Muscle of leg (tissue), 11 donors: ENCODE data around the gene LDLRAD4. TPM values are rescaled to one million over a fixed set of nuclear protein-coding genes. Genes with fewer than 3 reads are reported as not detected.
"Not testable (repeated sequence)": the region's sequence is repeated elsewhere in the genome, so short reads cannot be mapped to it uniquely, and the experiment has no call there.

Source experiments
- DNase-seq: peaks from one replicate; pipeline ENCODE4 v3.0.0; 2013
- H3K27ac ChIP-seq: one replicate; pipeline ENCODE4 v1.5.1; 2013; ENCODE audit warnings: mild to moderate bottlenecking, low read length, control low read depth
- H3K27me3 ChIP-seq: one replicate; pipeline ENCODE4 v1.6.1; 2013; ENCODE audit warnings: low read length; ENCODE audit not compliant: control insufficient read depth, insufficient read depth
- H3K36me3 ChIP-seq: one replicate; pipeline ENCODE4 v1.6.1; 2013; ENCODE audit warnings: low read length; ENCODE audit not compliant: control insufficient read depth, insufficient read depth
- H3K4me1 ChIP-seq: one replicate; pipeline ENCODE4 v1.6.1; 2013; ENCODE audit warnings: low read length; ENCODE audit not compliant: control insufficient read depth, insufficient read depth
- H3K4me3 ChIP-seq: one replicate; pipeline ENCODE4 v1.5.1; 2013; ENCODE audit warnings: low read length, control low read depth
- H3K9me3 ChIP-seq: replicated peaks from 2 replicates; pipeline ENCODE4 v1.6.1; 2013; ENCODE audit warnings: low read depth, low read length; ENCODE audit not compliant: control insufficient read depth
- WGBS: methylation state at CpG from one replicate; pipeline ENCODE4 v1.1.5; 2013; ENCODE audit warnings: missing lambda C conversion rate; ENCODE audit not compliant: insufficient coverage; 5-methylcytosine and 5-hydroxymethylcytosine counted together
- polyA plus RNA-seq, 8 donors: library from polyadenylated mRNA; unstranded; fragments of 120-200 nt; gene quantifications; one replicate each; pipeline versions ENCODE4 v1.2.1 to v1.2.3, GENCODE V29; 2013; ENCODE audit warnings: inconsistent platforms in 1 of 8, low replicate concordance in 1 of 8; ENCODE audit not compliant: insufficient read length in 8 of 8, insufficient read depth in 1 of 8
- total RNA-seq: library from RNA; stranded (reverse); fragments of 120-200 nt; gene quantifications from one replicate; pipeline ENCODE4 v1.2.4, GENCODE V29; 2013

The LDLRAD4 gene
- total and polyA plus RNA-seq, 9 donors = 9.0 to 20.8 (median 14.4) TPM

DNA sequence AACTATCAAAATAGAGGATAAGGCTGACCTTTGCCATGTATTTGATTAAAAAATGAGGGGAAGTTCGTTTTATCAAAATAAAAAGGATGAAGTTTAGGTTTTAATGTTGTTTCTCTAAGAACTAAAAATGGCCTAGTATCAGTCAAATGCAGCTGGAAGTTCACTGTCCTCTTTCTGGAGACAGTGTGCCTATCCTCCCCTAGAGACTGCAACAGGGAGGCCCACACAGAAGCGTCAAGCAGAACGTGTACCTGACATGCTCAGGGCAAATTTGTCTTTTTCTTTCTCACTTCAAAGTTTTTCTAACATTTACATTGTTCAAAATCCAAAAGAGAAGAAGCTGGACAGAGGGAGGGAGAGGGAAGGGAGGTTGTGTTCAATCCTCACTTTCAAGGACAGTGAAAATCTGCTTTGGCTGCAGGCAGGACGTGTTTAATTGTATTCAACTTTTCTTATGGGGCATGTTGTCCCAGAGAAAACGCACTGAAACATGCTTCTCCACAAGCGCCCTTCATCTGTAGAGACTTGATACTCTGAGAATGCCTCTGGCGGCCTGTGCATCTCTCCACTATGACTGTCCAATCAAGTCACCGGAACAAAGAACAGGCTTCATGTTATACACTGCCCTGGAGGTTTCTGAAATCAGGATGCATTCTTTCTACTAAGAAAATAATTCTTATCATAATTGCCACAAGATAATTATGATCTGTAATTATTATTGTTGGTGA is 442.7 kb downstream of the LDLRAD4 start:
- Histone ChIP-seq H3K36me3 (no peaks in the 10 kb centered on the region), H3K9me3 (no peaks in the 10 kb centered on the region), H3K27me3 (no peaks in the 10 kb centered on the region), H3K4me3 (no peak overlapping the region), H3K27ac (peak overlapping the region; percentile 55), H3K4me1 (peaks cover 25% of the 10 kb centered on the region)
- WGBS = 73% methylated on average over 4 of the region's 8 CpGs
- no peak for DNase-seq

DNA sequence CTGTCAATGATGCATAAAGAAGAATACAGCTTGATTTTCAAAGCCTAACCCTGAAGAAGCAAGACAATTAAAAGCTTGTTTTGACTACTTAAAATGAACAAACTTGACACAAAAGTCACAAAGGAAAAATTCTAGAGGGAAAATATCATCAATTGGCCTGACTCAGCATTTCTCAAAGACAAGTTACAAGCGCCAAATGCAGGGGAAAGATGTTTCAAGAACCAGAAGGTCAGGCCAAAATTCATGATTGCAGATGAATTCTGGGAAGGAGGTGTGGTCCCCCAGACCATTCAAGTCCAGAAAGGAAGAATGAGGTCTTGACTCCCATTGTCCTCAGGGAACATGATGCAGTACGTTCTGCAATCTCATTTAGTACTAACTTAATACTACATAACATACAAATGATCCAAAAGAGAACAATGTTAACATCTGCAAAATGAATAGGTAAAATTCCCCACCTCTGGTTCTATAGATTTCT is 443.3 kb downstream of the LDLRAD4 start:
- H3K9me3 ChIP-seq = no peaks in the 10 kb centered on the region
- peak; percentile 75 for DNase-seq
- no peaks in the 10 kb centered on the region for H3K27me3 ChIP-seq
- H3K27ac ChIP-seq = peak overlapping the region; percentile 55
- peaks cover under 1% of the 10 kb centered on the region for H3K36me3 ChIP-seq
- H3K4me1 ChIP-seq = peaks cover 25% of the 10 kb centered on the region
- 0% methylated on average over 1 of the region's 2 CpGs for WGBS
- no peak overlapping the region for H3K4me3 ChIP-seq

DNA sequence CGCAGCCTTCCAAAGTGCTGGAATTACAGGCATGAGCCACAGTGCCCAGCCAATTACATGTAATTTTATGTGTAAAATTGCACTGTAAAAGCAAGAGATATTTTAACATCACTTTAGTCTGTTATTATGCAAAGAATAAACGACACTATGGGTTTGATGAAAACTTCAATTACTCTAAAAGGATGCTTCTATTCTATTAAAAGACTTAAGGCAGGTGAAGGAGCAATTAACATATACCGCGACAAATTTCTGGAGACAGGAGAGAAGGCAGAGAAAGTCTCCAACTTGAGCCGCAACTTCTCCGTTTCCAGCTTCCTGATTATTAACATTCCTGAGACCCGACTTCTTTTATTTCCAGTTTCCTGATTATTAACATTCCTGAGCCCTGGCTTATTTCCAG is 454.1 kb downstream of the LDLRAD4 start:
- no peaks in the 10 kb centered on the region for H3K4me1 ChIP-seq
- no peaks in the 10 kb centered on the region for H3K9me3 ChIP-seq
- no peak overlapping the region for H3K4me3 ChIP-seq
- no peaks in the 10 kb centered on the region for H3K27me3 ChIP-seq
- no peak for DNase-seq
- H3K27ac ChIP-seq = no peak overlapping the region
- WGBS = 42% methylated on average over 3 of the region's 7 CpGs
- H3K36me3 ChIP-seq = peaks cover 4% of the 10 kb centered on the region

DNA sequence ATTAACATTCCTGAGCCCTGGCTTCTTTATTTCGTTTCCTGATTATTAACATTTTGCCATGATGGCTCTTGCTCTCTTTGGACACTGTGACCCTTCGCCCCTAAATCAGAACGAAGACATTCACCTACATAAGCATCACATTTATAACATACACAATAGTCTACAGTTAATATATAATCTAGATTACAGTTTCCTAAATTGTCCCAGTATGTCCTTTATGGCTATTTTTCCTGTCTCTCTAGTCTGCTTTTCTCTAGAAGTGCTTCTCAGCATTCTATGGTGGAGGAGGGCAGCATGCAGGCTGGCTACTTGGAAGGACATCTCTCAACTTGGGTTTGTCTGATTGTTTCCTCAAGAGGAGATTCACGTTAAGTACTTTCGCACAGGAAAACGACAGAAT is 457.9 kb downstream of the LDLRAD4 start:
- Histone ChIP-seq H3K4me3 (no peak overlapping the region), H3K27me3 (no peaks in the 10 kb centered on the region), H3K9me3 (no peaks in the 10 kb centered on the region), H3K4me1 (no peaks in the 10 kb centered on the region), H3K36me3 (peaks cover 2% of the 10 kb centered on the region), H3K27ac (no peak overlapping the region)
- 100% methylated on average over 1 of the region's 6 CpGs for WGBS
- no peak for DNase-seq

DNA sequence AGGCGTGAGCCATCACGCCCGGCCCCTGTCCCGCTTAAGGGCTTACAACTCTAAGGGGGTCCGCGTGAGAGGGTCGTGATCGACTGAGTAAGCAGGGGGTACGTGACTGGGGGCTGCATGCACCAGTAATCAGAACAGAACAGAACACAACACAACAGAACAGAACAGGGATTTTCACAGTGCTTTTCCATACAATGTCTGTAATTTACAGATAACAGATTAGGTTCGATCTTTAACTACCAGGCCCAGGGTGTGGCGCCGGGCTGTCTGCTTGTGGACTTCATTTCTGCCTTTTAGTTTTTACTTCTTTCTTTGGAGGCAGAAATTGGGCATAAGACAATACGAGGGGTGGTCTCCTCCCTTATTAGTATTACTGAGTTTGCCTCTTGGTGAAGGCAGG is 458.8 kb downstream of the LDLRAD4 start:
- not testable (repeated sequence) for H3K9me3 ChIP-seq, H3K27ac ChIP-seq, H3K36me3 ChIP-seq, H3K4me3 ChIP-seq, H3K4me1 ChIP-seq, DNase-seq, H3K27me3 ChIP-seq
- 98% methylated on average over 8 of the region's 13 CpGs for WGBS

DNA sequence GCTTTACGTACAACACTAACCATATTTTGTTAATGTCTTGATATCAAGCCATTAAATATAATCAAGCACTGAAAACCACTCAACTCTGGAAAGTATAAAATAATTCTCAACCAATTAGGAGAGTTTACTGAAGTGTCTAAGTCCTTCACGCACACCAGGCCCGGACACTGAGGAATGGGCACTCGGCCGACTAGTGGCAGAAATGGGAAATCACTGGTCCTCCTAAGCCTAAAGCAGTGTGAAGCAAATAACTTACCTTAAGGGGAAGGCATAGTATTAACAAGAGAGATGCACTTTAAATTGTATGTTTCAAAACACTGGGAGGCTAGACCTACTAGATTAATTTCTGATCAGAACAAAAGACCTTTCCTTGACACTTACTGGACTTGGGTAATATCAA is 462.1 kb downstream of the LDLRAD4 start:
- WGBS = 56% methylated on average over 3 of the region's 5 CpGs
- DNase-seq = no peak
- Histone ChIP-seq H3K27ac (no peak overlapping the region), H3K27me3 (no peaks in the 10 kb centered on the region), H3K36me3 (peaks cover 3% of the 10 kb centered on the region), H3K9me3 (no peaks in the 10 kb centered on the region), H3K4me3 (no peak overlapping the region), H3K4me1 (no peaks in the 10 kb centered on the region)

DNA sequence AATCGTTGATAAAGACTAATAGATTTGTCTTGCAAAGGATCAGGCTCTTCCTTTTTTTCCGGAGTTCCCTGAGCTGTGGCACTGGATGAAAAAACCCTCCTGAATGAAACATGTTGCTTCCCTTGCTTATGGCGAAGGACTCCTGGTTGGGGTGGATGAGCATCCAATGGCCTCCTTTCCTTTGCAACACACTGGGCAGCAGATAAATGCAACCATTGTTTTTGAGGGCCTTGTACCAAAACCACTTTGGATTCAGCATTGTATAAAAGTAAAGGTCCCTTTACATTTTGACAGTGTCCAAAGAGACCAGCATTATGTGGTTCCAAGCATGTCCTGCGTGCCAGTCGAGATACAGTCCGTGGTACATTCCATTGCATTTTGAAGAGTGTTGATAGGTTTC is 463.1 kb downstream of the LDLRAD4 start:
- no peaks in the 10 kb centered on the region for H3K27me3 ChIP-seq
- no peak overlapping the region for H3K4me3 ChIP-seq
- no peaks in the 10 kb centered on the region for H3K9me3 ChIP-seq
- 100% methylated on average over 1 of the region's 6 CpGs for WGBS
- H3K4me1 ChIP-seq = no peaks in the 10 kb centered on the region
- no peak for DNase-seq
- H3K27ac ChIP-seq = no peak overlapping the region
- H3K36me3 ChIP-seq = peaks cover 3% of the 10 kb centered on the region

DNA sequence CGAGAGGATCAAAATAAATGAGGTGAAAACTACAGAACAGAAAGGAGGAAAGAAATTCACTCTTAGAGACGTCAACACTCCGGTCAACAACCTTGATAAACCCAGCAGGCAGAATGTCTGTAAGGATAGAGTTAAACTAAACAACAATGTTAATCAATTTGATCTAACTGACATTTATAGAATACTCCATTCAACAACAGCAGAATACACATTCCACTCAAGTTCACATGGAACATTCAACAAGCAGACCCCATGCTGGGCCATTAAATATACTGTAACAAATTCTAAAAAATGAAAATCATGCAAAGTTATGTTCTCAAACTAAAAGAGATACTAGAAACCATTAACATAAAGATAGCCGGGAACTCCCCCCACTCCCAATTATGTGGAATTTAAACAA is 466.0 kb downstream of the LDLRAD4 start:
- H3K4me1 ChIP-seq = no peaks in the 10 kb centered on the region
- H3K4me3 ChIP-seq = no peak overlapping the region
- peaks cover 3% of the 10 kb centered on the region for H3K36me3 ChIP-seq
- no peak overlapping the region for H3K27ac ChIP-seq
- no peaks in the 10 kb centered on the region for H3K9me3 ChIP-seq
- WGBS = no CpG with 5 or more reads among the region's 4 CpGs
- no peaks in the 10 kb centered on the region for H3K27me3 ChIP-seq
- no peak for DNase-seq

DNA sequence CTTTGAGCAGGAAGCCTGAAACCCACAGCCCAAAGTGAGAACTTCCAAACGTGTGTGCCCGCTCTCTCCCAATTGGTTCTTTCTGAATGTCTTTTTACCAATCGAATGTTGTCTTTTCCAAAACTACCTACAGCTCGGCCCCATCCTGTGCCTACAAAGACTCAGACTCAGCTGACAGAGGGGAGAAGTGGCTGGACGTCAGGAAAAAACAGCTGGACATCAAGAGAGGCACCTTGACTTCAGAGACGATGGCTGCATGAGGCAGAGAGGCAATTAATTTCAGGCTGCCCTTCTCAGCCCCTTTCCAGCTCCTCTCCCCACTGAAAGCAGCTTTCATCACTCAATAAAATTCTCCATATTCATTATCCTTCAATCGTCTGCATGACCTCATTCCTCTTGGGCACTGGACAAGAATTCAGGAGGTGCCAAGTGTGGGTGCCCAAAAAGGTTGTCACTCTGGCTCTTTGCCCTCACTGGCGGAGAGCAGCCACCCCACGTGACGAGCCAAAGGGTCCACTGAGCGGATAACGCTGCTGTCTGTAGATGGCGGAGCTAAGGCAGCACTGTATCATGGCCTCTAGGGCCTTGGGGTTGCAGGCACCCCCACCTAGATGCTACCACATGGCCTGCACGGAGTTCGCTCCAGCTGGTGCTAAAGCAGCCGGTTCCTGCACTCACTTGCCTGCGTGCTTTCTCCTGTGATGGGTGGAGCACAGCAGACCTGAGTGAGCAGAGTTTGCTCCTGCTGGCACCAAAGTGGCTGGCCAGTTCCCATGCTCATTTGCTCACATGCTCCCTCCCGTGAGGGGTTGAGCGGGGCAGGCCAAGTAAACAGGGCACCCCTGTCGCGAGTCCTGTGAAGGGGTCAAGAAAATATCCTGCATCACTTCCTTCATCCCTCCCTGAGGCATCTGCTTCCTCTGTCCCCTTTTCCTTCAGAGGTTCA is 469.9 kb downstream of the LDLRAD4 start:
- Histone ChIP-seq H3K27ac (no peak overlapping the region), H3K4me1 (no peaks in the 10 kb centered on the region), H3K9me3 (peaks cover 4% of the 10 kb centered on the region), H3K36me3 (no peaks in the 10 kb centered on the region), H3K4me3 (no peak overlapping the region), H3K27me3 (no peaks in the 10 kb centered on the region)
- DNase-seq = no peak
- 86% methylated on average over 12 of the region's 21 CpGs for WGBS

DNA sequence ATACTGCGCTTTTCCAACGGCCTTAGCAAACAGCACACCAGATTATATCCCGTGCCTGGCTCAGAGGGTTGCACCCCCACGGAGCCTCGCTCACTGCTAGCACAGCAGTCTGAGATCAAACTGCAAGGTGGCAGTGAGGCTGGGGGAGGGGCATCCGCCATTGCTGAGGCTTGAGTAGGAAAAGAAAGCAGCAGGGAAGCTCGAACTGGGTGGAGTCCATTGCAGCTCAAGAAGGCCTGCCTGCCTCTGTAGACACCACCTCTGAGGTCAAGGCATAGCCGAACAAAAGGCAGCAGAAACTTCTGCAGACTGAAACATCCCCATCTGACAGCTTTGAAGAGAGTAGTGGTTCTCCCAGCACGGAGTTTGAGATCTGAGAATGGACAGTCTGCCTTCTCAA is 471.5 kb downstream of the LDLRAD4 start:
- not testable (repeated sequence) for H3K4me1 ChIP-seq, H3K27me3 ChIP-seq, H3K27ac ChIP-seq, H3K4me3 ChIP-seq, H3K9me3 ChIP-seq, H3K36me3 ChIP-seq, DNase-seq
- WGBS = 95% methylated on average over 7 of the region's 9 CpGs
